WTC11 (cell line): ENCODE results near the gene COG5. TPM values are rescaled to one million over a fixed set of nuclear protein-coding genes. Genes with fewer than 3 reads are reported as not detected.

ENCODE experiments used
- ATAC-seq: fragments of 200-7000 bp; cut with Tn5 transposase; 2 replicates; pipeline ENCODE4 v1.10.0; 2021; ENCODE audit warnings: mild to moderate bottlenecking, moderate library complexity
- CTCF ChIA-PET: fragments of 300-600 bp; sonication (Branson Sonifier 250); formaldehyde crosslinking; loops from one replicate; lab custom pipeline; 2021; ENCODE audit warnings: antibody characterized with exemption; lab: Charles Lee
- POLR2A ChIA-PET: fragments of 350-600 bp; sonication (Branson Sonifier 250); formaldehyde crosslinking; loops from one replicate; lab custom pipeline; 2021; ENCODE audit warnings: antibody characterized with exemption; lab: Charles Lee
- DNase-seq: peaks from one replicate; pipeline ENCODE4 v3.0.0; 2021; ENCODE audit warnings: low spot score
- H3K27ac Mint-ChIP-seq: 2 replicates; pipeline ENCODE4 v1.8.0; 2021; ENCODE audit warnings: mixed read lengths
- H3K27me3 Mint-ChIP-seq: 2 replicates; pipeline ENCODE4 v1.8.0; 2021; ENCODE audit warnings: low read depth, mild to moderate bottlenecking, moderate library complexity, mixed read lengths
- H3K36me3 Mint-ChIP-seq: 2 replicates; pipeline ENCODE4 v1.8.0; 2021; ENCODE audit warnings: mixed read lengths
- H3K4me1 Mint-ChIP-seq: 2 replicates; pipeline ENCODE4 v1.8.0; 2022; ENCODE audit warnings: mixed read lengths
- H3K4me3 Mint-ChIP-seq: 2 replicates; pipeline ENCODE4 v1.8.0; 2021; ENCODE audit warnings: mild to moderate bottlenecking, moderate library complexity, mixed read lengths
- H3K9me3 Mint-ChIP-seq: 2 replicates; pipeline ENCODE4 v1.8.0; 2021; ENCODE audit warnings: mixed read lengths
- ATF2 ChIP-seq: sonication (generic); formaldehyde crosslinking; IDR thresholded peaks from 2 replicates; pipeline ENCODE4 v1.8.1; 2022; ENCODE audit warnings: low read depth, missing genetic modification reagents, borderline replicate concordance
- CREB1 ChIP-seq: sonication (generic); formaldehyde crosslinking; IDR thresholded peaks from 2 replicates; pipeline ENCODE4 v1.8.0; 2023; ENCODE audit warnings: mild to moderate bottlenecking, missing genetic modification reagents
- CREM ChIP-seq: sonication (generic); formaldehyde crosslinking; IDR thresholded peaks from 2 replicates; pipeline ENCODE4 v1.8.1; 2022; ENCODE audit warnings: mild to moderate bottlenecking, missing genetic modification reagents, moderate library complexity
- E2F5 ChIP-seq: sonication (generic); formaldehyde crosslinking; IDR thresholded peaks from 2 replicates; pipeline ENCODE4 v1.8.1; 2022; ENCODE audit warnings: mild to moderate bottlenecking, moderate library complexity, missing genetic modification reagents
- ESRRA ChIP-seq: sonication (generic); formaldehyde crosslinking; IDR thresholded peaks from 2 replicates; pipeline ENCODE4 v1.8.1; 2022; ENCODE audit warnings: mild to moderate bottlenecking, missing genetic modification reagents, borderline replicate concordance
- GABPB1 ChIP-seq: sonication (generic); formaldehyde crosslinking; IDR thresholded peaks from 2 replicates; pipeline ENCODE4 v1.8.1; 2023; ENCODE audit warnings: mild to moderate bottlenecking, missing genetic modification reagents
- MLX ChIP-seq: sonication (generic); formaldehyde crosslinking; IDR thresholded peaks from 2 replicates; pipeline ENCODE4 v1.8.1; 2023; ENCODE audit warnings: mild to moderate bottlenecking, missing genetic modification reagents, moderate library complexity
- MXD4 ChIP-seq: fragments of 250-450 bp; sonication (Bioruptor Pico); IDR thresholded peaks from 2 replicates; pipeline ENCODE4 v1.8.0; 2021; ENCODE audit warnings: mild to moderate bottlenecking, moderate library complexity, borderline replicate concordance
- RELA ChIP-seq: sonication (generic); formaldehyde crosslinking; IDR thresholded peaks from 2 replicates; pipeline ENCODE4 v1.8.1; 2022; ENCODE audit warnings: missing genetic modification reagents, mild to moderate bottlenecking, borderline replicate concordance
- USF2 ChIP-seq: sonication (generic); formaldehyde crosslinking; IDR thresholded peaks from 2 replicates; pipeline ENCODE4 v1.8.1; 2023; ENCODE audit warnings: mild to moderate bottlenecking, missing genetic modification reagents, moderate library complexity
- ZNF219 ChIP-seq: sonication (generic); formaldehyde crosslinking; IDR thresholded peaks from 2 replicates; pipeline ENCODE4 v1.8.0; 2023; ENCODE audit warnings: missing genetic modification reagents, mild to moderate bottlenecking, borderline replicate concordance
- ZNF232 ChIP-seq: sonication (generic); formaldehyde crosslinking; IDR thresholded peaks from 2 replicates; pipeline ENCODE4 v1.8.0; 2022; ENCODE audit warnings: mild to moderate bottlenecking, missing genetic modification reagents
- ZNF263 ChIP-seq: sonication (generic); formaldehyde crosslinking; IDR thresholded peaks from 2 replicates; pipeline ENCODE4 v1.8.1; 2022; ENCODE audit warnings: low read depth, mild to moderate bottlenecking, moderate library complexity, missing genetic modification reagents
- total RNA-seq: library from RNA; stranded (reverse); gene quantifications from 3 replicates; pipeline ENCODE4 v1.2.3, GENCODE V29; 2021
- TF ChIP-seq, protein P1 (sequence below): fragments of 250-450 bp; sonication (Bioruptor Pico); IDR thresholded peaks from 2 replicates; pipeline ENCODE4 v1.9.0; 2021; ENCODE audit warnings: mild to moderate bottlenecking

Gene COG5
- total RNA-seq, 1 experiment from 2014 or later = 23.8 TPM

DNA sequence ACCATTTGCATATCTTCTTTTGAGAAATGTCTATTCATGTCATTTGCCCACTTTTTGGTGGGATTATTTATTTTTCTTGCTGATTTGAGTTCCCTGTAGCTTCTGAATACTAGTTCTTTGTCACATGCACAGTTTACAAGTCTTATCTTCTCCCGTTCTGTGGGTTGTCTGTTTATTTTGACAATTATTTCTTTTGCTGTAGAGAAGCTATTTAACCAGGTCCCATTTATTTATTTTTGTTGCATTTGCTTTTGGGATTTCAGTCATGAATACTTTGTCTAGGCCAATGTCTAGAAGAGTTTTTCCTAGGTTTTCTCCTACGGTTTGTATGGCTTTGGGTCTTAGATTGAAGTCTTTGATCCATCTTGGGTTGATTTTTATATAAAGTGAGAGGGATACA is 60.9 kb downstream of the COG5 start (continued):
- TF ChIP-seq USF2 (CRISPR knock-in tag) (no peak), ZNF263 (CRISPR knock-in tag) (no peak), ZNF219 (no peak), CREM (no peak)

DNA sequence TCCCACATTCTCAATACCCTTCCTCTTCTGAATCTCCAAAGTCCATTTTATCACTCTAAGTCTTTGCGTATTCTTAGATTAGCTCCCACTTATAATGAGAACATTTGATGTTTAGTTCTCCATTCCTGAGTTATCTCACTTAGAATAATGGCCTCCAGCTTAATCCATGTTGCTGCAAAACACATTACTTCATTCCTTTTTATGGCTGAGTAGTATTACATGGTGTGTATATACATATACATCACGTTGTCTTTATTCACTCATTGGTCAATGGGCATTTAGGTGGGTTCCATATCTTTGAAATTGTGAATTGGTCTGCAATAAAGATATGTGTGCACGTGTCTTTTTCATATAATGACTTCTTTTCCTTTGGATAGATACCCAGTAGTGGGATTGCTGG is 61.6 kb downstream of the COG5 start:
- Mint-ChIP-seq H3K27ac (no peak overlapping the region), H3K9me3 (peaks cover 3% of the 10 kb centered on the region), H3K27me3 (no peaks in the 10 kb centered on the region), H3K4me3 (no peak overlapping the region), H3K4me1 (no peaks in the 10 kb centered on the region; the same call in 1 of the 2 replicates), H3K36me3 (peaks cover 3% of the 10 kb centered on the region; the same call in 1 of the 2 replicates)
- ATAC-seq (no peak), DNase-seq (no peak)
- TF ChIP-seq MXD4 (CRISPR knock-in tag) (no peak), E2F5 (CRISPR knock-in tag) (no peak), USF2 (CRISPR knock-in tag) (no peak), ESRRA (CRISPR knock-in tag) (no peak), GABPB1 (CRISPR knock-in tag) (no peak), RELA (no peak), MLX (CRISPR knock-in tag) (no peak), ZNF232 (CRISPR knock-in tag) (no peak)
- TF ChIP-seq, protein P1, sequence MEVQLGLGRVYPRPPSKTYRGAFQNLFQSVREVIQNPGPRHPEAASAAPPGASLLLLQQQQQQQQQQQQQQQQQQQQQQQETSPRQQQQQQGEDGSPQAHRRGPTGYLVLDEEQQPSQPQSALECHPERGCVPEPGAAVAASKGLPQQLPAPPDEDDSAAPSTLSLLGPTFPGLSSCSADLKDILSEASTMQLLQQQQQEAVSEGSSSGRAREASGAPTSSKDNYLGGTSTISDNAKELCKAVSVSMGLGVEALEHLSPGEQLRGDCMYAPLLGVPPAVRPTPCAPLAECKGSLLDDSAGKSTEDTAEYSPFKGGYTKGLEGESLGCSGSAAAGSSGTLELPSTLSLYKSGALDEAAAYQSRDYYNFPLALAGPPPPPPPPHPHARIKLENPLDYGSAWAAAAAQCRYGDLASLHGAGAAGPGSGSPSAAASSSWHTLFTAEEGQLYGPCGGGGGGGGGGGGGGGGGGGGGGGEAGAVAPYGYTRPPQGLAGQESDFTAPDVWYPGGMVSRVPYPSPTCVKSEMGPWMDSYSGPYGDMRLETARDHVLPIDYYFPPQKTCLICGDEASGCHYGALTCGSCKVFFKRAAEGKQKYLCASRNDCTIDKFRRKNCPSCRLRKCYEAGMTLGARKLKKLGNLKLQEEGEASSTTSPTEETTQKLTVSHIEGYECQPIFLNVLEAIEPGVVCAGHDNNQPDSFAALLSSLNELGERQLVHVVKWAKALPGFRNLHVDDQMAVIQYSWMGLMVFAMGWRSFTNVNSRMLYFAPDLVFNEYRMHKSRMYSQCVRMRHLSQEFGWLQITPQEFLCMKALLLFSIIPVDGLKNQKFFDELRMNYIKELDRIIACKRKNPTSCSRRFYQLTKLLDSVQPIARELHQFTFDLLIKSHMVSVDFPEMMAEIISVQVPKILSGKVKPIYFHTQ = no peak
- ChIA-PET POLR2A (no interaction called here), CTCF (interaction anchor here (0.7 to 1.9 kb wide), 2 partner anchors 25 to 39 kb away, joined by 3 to 17 read pairs; no protein-coding TSS in a partner anchor)

- ATAC-seq = 0 out of 2 replicates have a peak, but pooled peaks have one; percentile 56
- peak; percentile 21 for DNase-seq
- CTCF ChIA-PET = interaction anchor here (0.7 to 1.9 kb wide), 3 partner anchors 26 to 38 kb away, joined by 3 to 17 read pairs (median 3); no protein-coding TSS in a partner anchor
- POLR2A ChIA-PET = interaction anchor here (0.6 kb wide), 1 partner anchor 24 kb away, joined by 3 read pairs; no protein-coding TSS in a partner anchor
- peaks cover 1% of the 10 kb centered on the region; the same call in 1 of the 2 replicates for H3K36me3 Mint-ChIP-seq
- peaks cover 6% of the 10 kb centered on the region for H3K9me3 Mint-ChIP-seq
- H3K27me3 Mint-ChIP-seq = no peaks in the 10 kb centered on the region
- no peaks in the 10 kb centered on the region; the same call in 1 of the 2 replicates for H3K4me1 Mint-ChIP-seq
- no peak for TF ChIP-seq ATF2
- TF ChIP-seq CREB1 (CRISPR knock-in tag) = no peak
- TF ChIP-seq, protein P1 = no peak
- TF ChIP-seq, all 79 proteins: peak for 0
- H3K4me3 Mint-ChIP-seq = no peak overlapping the region
- no peak overlapping the region for H3K27ac Mint-ChIP-seq
Measured at GRCh38 chr7:107501593-107501992, 62.1 kb downstream of the COG5 start.
